ENCODE data around the gene RAB28. TPM values are rescaled to one million over a fixed set of nuclear protein-coding genes. Genes with fewer than 3 reads are reported as not detected.

Gene RAB28
- polyA plus RNA-seq, 1 experiment: 9.6 TPM

DNA sequence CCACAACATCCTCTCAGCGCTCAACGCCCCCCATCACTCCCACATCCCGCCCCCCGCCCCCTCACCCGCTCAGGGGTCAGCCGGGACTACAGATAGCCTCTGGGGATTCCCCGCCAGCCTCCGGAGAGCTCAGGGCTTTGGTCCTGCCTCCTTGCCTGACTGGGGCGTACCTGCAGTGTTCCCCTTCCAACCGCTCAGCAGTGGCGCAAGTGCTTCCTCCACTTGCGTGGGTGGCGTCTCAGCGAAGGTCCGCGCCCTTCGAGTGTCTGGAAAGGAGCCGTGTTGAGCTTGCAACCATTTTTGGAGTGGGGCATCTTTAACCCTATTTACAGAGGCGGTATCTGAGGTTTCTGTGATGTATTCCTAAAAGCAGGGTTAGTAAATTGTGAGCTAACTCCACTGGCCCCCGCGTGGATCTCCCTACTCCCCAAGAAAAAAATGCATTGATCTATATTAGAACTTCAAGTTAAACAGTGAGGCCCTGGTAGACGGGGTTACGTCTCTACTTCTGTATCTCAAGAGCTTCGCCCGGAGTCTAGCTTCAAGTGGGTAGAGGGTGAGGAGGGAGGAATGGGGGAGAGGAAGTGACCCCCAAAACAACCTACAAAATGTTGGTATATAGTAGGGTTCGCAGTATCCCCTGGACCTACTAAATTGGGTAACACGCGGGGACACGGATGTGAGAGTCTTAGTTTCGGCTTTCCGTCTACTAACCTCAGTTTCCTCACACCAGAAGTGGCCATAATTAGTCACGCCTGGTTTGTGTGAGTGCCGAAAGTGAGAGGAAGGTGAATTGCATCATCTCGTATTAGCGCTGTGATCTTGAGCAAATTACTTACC is 44.1 kb upstream of the RAB28 start:
- no peaks in the 10 kb centered on the region for H3K36me3 ChIP-seq (ENCODE audit: control insufficient read depth, insufficient read depth, low read length)
- TF ChIP-seq, protein P1, sequence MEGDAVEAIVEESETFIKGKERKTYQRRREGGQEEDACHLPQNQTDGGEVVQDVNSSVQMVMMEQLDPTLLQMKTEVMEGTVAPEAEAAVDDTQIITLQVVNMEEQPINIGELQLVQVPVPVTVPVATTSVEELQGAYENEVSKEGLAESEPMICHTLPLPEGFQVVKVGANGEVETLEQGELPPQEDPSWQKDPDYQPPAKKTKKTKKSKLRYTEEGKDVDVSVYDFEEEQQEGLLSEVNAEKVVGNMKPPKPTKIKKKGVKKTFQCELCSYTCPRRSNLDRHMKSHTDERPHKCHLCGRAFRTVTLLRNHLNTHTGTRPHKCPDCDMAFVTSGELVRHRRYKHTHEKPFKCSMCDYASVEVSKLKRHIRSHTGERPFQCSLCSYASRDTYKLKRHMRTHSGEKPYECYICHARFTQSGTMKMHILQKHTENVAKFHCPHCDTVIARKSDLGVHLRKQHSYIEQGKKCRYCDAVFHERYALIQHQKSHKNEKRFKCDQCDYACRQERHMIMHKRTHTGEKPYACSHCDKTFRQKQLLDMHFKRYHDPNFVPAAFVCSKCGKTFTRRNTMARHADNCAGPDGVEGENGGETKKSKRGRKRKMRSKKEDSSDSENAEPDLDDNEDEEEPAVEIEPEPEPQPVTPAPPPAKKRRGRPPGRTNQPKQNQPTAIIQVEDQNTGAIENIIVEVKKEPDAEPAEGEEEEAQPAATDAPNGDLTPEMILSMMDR (IDR thresholded peaks at IDR 0.05; ENCODE audit: insufficient read depth, low read depth, low read length): no peak
- POLR2A ChIA-PET: no interaction called here
- H3K4me3 ChIP-seq (ENCODE audit: low read depth, low read length): no peak overlapping the region
- CTCF ChIA-PET: interaction anchor here (1.7 kb wide), 1 partner anchor 14 kb away, joined by 4 read pairs; no protein-coding TSS in a partner anchor
- DNase-seq (ENCODE audit: low read depth): no peak
- peaks cover 72% of the 10 kb centered on the region for H3K27me3 ChIP-seq (ENCODE audit: control insufficient read depth, insufficient read depth, low read length)

DNA sequence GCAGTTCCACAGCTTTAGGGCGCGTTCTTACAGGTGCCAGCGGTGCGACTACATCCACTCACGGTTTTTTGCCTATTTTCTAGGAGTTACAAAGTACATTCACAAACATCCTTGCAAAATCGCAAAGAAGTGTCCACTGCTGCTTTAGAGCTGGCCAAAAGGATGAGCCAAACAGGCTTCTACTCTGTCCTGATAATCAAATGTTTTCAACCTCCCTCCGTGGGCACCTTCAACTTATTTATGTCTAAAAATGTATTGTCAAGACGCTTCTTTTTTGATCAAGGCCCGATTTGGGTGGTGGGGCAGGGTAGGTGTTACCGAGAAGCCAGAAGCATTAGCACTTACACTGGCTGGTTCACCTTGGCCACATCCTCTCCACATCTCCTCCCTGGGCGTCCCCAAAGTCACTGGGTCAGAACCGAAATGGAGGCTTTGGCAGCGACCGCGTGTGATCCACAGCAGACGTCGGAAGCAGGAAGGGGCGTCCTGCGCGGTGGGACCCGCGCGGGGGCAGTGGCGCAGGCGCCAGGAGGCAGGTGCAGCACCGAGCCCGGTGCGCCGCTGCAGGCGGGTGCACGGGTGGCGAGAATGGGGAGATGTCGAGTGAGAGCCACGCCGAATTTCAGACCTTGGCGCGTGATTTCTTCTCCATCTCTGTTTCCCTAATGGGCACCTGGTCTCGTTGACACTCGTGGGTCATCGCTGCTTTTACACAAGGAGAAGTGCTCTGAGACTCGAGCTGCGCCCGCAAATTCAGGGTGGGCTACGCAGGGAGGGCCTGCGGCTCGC is 43.2 kb upstream of the RAB28 start:
- DNase-seq (ENCODE audit: low read depth): no peak
- ChIA-PET CTCF (interaction anchor here (1.7 kb wide), 1 partner anchor 15 kb away, joined by 4 read pairs; no protein-coding TSS in a partner anchor), POLR2A (no interaction called here)
- no peaks in the 10 kb centered on the region for H3K36me3 ChIP-seq (ENCODE audit: control insufficient read depth, insufficient read depth, low read length)
- TF ChIP-seq, protein P1 (IDR thresholded peaks at IDR 0.05; ENCODE audit: insufficient read depth, low read depth, low read length): no peak
- H3K27me3 ChIP-seq (ENCODE audit: control insufficient read depth, insufficient read depth, low read length): peaks cover 75% of the 10 kb centered on the region
- no peak overlapping the region for H3K4me3 ChIP-seq (ENCODE audit: low read depth, low read length)

DNA sequence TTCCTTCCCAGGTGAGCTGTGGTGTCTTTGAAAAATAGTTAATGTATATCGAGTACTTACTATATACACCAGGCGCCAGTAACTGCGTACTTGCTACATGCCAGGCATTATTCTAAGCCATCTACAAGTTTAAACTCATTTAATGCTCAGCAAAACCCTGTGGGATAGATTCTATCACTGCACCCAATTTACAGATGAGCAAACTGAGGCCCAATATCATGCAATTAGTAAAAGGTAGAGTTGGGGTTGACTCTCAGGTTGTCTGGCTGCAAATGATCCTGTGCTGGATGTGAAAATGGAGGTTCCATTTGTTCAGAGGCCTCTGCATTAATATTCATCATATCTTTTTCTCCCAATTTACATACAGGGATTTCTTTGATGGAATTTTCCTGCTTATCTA is 42.5 kb upstream of the RAB28 start:
- TF ChIP-seq, protein P1 (IDR thresholded peaks at IDR 0.05; ENCODE audit: insufficient read depth, low read depth, low read length): no peak
- ChIA-PET POLR2A (no interaction called here), CTCF (interaction anchor here (1.3 kb wide), 1 partner anchor 17 kb away, joined by 3 read pairs; no protein-coding TSS in a partner anchor)
- peaks cover 76% of the 10 kb centered on the region for H3K27me3 ChIP-seq (ENCODE audit: control insufficient read depth, insufficient read depth, low read length)
- H3K36me3 ChIP-seq (ENCODE audit: control insufficient read depth, insufficient read depth, low read length): no peaks in the 10 kb centered on the region
- no peak overlapping the region for H3K4me3 ChIP-seq (ENCODE audit: low read depth, low read length)
- no peak for DNase-seq (ENCODE audit: low read depth)

DNA sequence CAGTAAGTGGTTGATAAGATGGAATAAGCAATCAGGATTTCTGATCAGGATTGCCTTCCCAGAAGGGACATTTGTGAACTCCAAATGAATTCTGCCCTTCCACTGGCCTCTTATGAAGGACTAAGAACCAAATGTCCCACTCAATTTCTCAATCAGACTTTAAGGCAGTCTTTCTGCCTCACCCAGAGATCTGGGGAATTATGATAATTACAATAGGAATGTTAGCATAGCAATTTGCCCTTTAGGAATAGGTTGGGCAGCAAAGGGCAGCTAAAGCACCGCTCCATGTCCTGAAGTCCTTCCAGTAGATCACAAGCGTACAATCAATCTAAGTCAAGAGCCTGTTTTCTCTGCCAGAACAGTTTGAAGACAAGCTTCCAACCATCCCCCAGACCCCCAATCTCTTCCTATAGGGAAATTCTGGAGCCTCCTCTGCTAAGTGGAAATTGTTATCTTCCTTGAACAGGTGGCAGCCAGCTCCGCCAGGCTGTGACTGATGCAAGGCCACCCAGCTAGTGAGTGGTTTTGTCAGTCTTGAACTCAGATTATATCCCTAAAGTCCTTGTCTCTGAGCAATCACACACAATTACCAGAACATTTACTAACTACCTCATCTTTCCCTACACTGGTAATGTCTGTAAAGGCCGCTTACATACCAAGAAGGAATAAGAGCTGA is 41.6 kb upstream of the RAB28 start:
- no peak for DNase-seq (ENCODE audit: low read depth)
- no peaks in the 10 kb centered on the region for H3K36me3 ChIP-seq (ENCODE audit: control insufficient read depth, insufficient read depth, low read length)
- TF ChIP-seq, protein P1 (IDR thresholded peaks at IDR 0.05; ENCODE audit: insufficient read depth, low read depth, low read length): no peak
- ChIA-PET POLR2A (no interaction called here), CTCF (interaction anchor here (1.3 kb wide), 1 partner anchor 17 kb away, joined by 3 read pairs; no protein-coding TSS in a partner anchor)
- H3K4me3 ChIP-seq (ENCODE audit: low read depth, low read length): no peak overlapping the region
- H3K27me3 ChIP-seq (ENCODE audit: control insufficient read depth, insufficient read depth, low read length): peaks cover 70% of the 10 kb centered on the region

Measured in BJ (cell line).